NCI-H187 (cell line): ENCODE results near the gene LYRM2.

Experiments used
- DNase-seq, 2 experiments: peaks; one replicate each; lab custom pipeline; 2025; lab: John Stamatoyannopoulos, UW

Gene LYRM2

DNA sequence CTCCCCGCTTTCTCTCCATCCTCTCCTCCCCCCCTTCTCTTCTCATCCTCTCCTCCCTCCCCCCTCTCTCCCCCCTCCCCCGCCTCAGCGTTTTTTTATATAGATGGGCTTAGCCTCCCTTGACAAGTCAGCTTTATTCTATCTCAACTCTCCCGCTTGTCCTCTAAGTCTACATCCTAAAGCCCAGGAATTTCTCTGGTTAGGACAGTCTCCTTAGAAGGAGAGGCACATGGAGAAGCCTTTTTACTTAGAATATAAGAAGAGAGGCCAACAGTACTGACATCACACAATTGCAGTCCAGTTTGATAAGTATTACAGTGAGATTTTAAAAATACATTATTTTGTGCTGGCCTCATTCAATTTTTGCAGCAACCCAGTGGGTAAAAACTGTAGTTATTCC lies 83.5 kb downstream of the LYRM2 start:
- no peak for DNase-seq

DNA sequence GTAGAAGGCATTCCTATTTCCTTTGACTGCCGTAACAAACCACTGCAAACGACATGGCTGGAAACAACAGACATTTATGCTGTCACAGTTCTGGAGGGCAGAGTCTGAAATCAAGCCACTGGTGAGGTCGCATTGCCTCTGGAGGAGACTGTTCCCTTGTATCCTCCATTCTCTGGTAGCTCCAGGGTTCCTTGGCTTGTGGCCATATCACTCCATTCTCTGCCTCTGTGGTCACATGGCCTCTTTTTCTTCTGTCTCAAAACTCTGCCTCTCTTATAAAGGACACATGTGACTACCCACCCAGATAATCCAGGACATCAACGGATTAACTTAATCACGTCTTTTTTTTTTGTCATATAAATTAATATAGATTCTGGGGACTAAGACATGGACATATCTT lies 84.4 kb downstream of the LYRM2 start:
- DNase-seq = no peak

DNA sequence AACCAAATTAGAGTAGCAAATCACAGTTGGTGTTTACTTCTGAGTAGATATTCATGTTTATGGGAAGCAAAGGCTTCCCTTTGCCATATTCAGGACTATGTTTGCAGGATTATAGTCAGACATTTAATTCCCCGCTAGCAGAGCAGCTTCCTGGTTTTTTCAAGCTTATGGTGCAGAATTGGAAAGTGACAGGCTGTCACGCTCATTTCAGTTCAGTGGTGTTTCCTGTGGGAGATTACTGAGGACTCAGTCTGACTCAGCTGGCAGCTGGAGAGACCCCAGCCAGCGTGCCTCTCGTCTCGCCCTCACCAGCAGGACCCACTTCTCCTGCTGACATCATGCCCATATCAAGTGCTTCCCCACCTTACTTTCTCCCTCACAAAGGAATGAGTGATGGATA lies 85.1 kb downstream of the LYRM2 start:
- no peak for DNase-seq

DNA sequence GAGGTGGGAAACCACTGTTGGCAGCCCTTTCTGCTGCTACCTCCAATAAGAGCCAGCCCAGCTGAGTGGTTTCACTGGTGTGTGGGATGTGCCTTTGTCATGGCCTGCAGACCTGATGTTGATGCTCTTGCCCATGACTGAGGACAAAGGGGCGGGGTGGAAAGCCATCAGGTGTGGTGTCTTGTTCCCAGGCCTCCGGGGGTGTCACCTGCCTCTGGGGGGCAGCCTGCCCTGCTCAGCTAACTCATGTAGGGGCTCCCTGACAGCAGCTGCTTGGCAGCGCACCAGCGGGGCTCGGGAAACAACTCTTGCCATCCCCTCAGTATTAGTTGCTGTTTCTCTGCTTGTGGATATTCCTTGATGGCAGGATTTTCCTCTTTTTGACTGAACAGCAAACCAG lies 91.3 kb downstream of the LYRM2 start:
- no peak for DNase-seq

DNA sequence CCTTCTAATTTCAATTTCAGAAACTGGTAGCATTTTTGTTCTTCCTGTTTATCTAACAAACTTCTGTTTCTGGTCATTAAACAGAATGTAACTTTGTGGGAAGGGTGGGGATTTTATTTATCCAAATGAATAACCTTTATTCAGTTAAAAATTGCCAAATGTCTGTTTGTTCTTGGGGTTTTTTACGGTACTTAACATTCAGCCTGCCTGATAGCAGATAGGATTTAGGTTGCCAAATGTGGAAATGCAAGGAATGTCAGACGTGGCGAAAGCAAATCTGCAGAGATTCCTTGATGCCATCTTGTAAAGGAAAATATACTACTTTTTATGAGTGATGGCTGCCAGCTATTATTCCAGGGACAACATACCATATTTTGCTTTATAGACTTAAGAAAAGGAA lies 95.7 kb downstream of the LYRM2 start:
- DNase-seq = no peak

DNA sequence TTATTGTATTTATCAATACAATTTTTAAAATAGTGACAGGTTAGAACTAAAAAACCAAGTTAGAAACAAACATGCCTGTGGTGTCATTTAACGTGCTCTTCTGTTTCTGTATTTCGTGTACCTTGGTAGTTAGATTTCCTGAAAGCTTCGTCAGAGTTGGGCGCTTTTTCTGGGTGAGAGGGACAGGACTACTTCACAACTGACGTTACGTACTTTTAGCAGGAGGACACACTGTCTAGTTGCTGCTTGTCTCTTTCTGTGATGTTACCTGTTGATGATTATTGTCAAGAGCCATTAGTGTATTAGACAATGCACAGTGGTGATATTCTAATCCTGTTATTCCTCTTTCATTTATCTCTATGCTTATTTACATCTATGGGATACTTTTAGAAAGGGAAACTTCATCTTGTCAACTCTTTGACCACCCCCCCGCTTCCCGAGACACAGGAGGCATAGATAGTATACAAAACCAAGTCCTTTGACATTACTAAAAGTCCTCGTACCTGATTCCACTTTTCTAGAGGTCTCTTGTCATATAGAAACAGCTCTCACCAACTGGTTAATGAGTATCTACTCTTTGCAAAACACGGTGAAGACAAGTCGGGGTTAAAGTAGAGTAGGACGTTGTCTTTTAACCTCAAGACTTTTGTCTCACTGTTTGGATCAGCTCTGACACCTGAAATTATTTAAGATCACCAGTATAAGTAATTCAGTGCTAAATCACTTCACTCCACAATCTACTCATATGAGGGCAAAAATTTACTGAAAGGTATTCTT lies 96.3 kb downstream of the LYRM2 start:
- DNase-seq = no peak

DNA sequence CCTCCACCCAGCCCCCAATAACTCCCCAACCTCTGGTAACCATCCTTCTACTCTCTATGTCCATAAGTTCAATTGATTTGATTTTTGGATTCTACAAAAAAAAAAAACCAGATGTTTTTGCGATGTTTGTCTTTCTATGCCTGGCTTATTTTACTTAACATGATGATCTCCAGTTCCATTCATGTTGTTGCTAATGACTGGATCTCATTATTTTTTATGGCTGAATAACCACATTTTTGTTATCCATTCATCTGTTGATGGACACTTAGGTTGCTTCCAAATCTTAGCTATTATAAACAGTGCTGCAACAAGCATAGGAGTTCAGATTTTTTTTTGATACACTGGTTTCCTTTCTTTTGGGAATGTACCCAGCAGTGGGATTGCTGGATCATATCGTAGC lies 98.8 kb downstream of the LYRM2 start:
- no peak for DNase-seq

DNA sequence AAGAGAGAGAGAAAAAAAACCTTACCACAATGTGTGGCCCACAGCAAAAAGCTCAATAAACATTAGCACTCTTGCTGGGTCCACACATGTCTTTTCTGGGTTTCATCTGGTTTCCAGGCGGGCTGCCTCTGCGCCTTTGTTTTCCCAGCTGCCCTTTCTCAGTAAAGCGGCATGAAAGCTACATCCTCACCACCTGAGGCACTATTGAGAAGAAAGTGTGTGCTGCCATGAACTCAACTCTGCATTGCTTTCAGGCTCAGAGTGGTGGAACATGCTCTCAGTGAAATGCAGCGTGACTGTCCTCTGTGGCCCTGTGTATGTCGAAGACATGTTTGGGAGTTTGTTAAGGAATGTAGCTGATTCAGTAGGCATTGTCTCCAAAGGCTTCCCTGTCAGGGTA lies 102.3 kb downstream of the LYRM2 start:
- DNase-seq = no peak

DNA sequence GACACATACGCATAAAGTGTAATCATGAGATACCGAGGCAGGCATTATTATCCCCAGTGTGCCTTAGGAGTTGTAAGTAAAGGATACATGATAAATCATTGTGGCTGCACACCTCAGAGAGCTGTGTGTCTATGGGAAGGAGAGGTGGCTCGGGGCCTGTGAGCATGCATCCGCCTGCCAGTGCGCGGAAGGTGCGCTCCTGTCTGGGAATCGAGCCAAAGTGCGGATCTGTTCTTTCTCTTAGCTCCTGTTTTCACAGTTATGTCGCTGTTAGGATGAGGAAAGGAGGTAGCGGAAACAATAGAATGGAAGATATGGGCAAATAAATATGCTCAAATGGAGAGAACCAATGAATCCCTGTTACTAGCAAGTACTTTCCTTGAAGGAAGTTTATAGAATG lies 107.6 kb downstream of the LYRM2 start:
- no peak for DNase-seq

DNA sequence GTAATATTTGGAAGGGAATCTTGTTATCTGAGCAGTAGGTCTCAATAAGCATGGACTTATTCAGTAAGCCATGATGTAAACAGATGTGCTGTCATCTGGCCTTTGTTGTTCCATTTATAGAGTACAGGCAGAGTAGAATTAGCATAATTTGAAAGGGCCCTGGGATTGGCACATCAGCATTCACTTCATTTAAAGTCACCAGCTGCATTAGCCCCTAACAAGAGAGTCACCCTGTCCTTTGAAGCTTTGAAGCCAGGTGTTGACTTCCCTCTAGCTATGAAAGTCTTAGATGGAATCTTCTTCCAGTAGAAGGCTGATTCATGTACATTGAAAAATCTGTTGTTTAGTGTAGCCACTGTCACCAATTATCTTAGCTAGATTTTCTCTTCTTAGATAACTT lies 109.7 kb downstream of the LYRM2 start:
- no peak for DNase-seq

DNA sequence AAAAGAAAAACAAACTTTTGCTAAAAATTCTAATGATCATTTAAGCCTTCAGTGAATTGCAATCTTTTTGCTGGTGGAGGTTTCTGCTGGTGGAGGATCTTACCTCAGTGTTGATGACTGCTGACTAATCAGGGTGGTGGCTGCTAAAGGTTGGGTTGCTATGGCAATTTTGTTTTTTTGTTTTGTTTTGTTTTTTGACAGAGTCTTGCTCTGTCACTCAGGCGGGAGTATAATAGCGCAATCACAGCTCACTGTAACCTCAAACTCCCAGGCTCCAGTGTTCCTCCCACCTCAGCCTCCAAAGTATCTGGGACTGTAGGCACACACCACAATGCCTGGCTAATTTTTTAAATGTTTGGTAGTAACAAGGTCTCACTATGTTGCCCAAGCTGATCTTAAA lies 110.9 kb downstream of the LYRM2 start:
- no peak for DNase-seq

DNA sequence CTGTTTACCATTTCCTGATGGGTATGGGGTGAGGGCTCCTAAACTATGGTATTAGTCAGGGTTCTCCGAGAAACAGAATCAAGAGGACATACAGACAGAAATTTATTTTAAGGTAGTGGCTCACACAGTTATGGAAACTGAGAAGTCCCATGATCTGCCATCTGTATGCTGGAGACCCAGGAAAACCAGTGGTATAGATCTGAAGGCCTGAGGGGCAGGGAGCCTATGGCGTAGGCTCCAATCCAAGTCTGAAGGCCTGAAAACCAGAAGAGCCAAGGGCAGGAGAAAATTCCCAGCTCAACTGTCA lies 112.0 kb downstream of the LYRM2 start:
- DNase-seq = no peak

DNA sequence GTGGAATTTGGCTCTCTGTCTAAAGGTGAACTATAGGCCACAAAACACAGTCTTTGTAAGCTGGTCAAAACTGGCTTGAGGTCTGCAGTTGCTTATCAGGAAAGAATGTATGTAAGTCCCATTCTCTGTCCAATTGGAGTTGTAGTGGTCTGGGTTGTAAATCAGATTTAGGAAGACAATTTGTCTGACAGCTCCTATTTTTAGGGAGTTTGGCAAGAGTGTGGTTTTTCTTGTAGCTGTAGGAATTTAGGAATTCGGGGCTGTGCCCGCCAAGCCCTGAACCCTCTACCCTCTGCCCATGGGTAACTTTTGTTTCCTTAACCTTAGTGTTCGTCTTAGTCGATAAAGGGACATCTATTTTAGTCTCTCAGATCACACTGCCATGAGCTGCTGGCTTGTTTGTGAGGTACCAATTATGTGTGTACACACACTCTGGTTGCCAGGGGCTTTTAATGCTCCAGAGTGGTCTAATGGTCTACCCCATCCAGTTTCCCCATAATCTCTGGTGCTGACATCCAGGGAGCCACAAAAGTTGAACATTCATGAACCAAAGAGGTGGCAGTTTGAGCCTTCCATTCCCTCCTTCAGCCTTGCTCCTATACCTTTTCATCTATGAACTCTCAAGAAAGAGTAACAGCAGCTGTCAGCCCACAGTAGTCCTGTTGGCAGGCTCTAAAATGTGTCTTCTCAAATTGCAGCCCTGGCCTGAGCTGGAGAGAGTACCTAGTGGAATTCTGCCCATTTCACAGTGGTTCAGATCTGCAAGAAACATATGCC lies 112.6 kb downstream of the LYRM2 start:
- DNase-seq = no peak

DNA sequence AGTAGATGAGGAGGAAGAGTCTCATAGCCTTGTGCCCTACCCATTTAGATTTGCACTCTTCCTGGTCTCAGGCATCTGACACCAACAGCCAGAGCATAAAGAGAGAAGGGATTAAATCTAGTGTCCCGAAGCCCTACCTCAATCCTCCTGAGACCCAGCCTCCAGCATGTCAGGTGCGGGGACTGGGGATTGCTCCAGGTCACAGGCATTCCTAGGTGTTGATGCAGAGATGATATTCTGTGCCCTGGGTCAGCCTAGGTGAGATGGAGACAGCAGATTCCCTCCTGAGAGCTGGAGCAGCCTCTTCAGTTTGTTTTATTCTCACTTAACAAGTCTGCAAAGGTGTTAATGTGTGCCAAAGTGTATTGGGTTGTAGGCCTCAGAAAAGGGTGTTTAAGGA lies 115.8 kb downstream of the LYRM2 start:
- DNase-seq = no peak

DNA sequence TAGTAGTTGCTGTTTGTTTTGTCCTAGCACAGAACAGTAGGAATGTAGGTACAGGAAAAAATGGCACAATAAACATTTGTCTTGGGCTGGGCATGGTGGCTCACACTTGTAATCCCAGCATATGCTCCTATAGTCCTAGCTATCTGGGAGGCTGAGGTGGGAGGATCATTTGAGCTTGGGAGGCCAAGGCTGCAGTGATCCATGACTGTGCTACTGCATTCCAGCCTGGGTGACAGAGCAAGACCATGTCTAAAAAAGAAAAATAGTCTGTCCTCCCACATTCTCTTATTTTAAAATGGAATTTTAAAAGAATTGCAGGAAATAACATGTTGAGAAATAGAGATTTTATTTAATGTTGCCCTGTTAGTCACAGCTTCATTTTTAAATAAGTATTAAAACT lies 117.8 kb downstream of the LYRM2 start:
- no peak for DNase-seq

DNA sequence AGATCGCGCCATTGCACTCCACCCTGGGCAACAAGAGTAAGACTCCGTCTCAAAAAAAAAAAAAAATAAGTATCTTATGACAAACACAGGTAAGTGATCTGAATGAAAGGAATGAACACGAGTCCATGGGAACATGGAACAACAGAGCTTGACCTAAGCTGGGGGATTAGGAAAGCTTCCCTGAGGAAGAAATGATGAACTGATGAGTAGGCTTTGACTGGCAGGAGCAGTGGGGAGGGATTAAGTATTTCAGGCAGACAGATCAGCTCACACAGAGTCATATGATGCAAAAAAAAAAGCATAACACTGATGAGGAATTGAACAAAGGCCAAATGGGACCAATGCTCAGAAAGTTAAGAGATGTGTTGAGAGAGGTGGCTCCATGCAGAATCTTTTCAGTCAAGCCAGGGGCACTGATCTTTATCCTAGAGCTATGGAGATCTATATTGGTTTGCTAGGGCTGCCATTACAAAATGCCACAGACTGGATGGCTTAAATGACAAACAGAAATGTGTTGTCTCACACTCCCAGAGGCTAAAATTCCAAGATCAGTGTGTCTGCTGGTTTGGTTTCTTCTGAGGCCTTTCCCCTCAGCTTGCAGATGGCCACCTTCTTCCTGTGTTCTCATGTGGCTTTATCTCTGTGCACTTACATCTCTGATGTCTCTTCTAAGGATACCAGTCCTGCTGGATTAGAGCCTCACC lies 120.0 kb downstream of the LYRM2 start:
- no peak for DNase-seq
